ENCODE data around the gene SMCP.

SMCP gene

GRCh38 chr1:152886758-152887409 lies 8.8 kb downstream of the SMCP start:
- no peak for DNase-seq

DNA sequence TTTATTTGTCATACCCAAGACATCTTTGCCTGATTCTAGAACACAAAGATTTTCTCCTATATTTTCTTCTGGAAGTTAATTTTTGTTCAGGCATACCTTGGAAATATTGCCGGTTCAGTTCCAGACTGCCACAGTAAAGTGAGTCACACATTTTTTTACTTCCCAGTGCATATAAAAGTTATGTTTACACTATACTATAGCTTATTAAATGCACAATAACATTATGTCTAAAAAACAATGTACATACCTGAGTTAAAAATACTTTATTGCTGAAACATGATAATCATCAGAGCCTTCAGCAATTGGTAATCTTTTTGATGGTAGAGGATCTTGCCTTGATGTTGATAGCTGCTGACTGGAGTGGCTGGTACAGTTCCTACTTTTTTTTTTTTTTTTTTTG lies 10.0 kb downstream of the SMCP start:
- DNase-seq: no peak

DNA sequence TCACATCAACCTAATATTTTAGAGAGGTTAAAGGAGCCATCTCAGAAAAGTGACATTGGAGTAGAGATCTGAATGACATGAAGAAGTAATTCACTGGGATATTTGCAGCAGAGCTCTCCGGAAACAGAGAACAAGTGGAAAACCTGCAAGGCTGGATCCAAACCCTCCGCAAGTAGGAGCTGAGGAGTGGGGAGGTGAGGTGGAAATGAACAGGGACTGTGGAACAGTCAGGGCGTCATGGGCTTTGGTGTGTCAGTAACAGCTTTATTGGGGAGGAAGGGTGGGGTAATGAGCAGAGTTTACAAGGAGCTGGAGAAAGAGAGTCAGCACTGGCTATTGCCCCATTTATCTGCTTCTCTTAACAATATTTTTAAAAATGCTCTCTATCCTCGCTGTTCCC lies 20.9 kb downstream of the SMCP start:
- no peak for DNase-seq

DNA sequence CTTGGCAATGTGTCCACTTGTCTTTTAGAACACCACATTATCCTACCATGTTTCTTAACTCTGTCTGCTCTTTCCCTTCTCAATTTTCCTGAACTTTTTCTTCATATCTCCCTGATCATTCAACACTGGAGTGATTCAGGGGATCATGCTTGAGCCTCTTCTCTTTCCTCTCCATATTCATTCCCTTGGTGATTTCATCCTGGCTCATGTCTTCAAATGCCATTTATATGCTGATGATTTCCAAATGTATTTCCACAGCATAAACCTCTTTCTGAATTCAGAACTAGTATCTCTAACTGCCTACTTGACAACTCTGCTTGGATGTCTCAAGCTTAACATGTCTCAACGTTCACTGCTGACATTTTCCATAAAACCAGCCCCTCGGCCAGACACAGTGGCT lies 21.8 kb downstream of the SMCP start:
- DNase-seq: no peak

- DNase-seq: no peak
Observed at GRCh38 chr1:152901631-152902030, 23.5 kb downstream of the SMCP start.

DNA sequence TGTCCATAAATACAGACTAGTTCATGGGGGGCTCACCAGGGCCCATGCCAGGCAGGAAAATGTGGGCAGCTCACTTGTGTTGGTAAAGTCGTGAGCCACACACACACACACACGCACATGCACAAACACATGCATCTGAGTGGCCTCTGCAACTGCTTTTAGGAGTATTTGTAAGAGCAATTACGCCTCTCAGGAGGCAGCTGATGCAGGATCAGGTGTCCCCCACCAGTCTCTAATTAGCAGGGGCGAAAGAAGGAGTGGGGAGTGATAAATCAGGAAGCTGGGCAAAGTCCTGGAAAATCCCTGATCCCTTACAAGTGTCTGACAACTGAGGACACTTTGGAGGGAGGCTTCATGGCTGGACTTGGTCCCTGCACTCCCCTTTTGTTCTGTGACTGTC lies 24.5 kb downstream of the SMCP start:
- no peak for DNase-seq

- no peak for DNase-seq
Observed at GRCh38 chr1:152904688-152905440, 26.7 kb downstream of the SMCP start.

DNA sequence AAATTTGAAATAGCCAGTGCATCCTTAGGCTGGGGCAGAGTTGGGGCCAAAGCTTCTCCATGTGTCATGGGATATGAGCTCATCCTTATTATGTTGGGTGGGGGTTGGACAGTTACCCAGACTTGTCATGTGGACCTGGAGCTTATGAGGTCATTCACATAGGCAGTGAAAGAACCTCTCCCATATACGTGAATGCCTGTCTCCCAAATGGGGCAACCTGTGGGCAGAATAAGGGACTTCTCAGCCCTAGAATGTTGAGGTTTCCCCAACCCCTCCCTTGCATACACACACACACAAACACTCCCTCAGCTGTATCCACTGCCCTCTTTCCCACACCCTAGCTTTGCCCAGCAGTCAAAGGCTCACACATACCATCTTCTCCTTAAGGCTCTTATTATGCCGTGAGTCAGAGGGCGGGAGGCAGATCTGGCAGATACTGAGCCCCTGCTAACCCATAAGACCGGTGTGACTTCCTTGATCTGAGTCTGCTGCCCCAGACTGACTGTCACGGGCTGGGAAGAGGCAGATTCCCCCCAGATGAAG lies 28.0 kb downstream of the SMCP start:
- DNase-seq: no peak

DNA sequence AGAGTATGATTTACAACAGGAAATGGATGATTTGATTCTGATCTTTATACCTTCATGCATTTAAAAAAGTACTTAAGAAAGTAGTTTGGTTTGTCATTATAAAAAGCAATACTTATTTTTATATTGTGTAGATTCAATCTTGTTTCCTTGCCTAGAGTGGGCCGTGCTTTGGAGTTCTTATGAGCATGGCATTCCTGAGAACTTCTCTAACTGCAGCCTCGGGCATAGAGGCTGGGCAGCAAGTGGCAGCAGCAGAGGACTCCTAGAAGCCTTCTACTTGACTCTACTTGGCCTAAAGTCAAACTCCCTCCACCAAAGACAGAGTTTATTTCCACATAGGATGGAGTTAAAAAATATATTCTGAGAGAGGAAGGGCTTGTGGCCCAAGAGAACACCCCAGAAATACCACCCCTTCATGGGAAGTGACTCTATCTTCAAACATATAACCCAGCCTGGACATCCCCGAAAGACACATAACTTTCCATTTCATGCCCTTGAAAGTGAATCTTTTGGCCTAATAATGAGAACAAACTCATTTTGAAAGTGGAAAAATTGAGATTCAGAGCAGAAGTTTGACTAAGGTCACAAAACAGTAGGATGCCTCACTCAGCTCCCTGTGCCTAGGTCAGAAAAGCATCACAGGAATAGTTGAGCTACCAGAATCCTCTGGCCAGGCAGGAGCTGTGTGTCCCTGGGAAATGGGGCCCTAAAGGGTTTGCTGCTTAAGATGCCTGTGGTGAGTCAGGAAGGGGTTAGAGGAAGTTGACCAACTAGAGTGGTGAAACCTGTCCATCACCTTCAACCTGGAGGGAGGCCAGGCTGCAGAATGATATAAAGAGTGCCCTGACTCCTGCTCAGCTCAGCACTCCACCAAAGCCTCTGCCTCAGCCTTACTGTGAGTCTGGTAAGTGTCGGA lies 29.8 kb downstream of the SMCP start, which contains the start of gene IVL:
Gene IVL (plus strand): TSS at position 861 of the 916 bp plus-strand sequence. CDS start 1,252 bp downstream, outside the sequence.
- no peak for DNase-seq

GRCh38 chr1:152909206-152909605 lies 31.1 kb downstream of the SMCP start:
- DNase-seq: no peak

- no peak for DNase-seq
Observed at GRCh38 chr1:152912471-152912870, 34.3 kb downstream of the SMCP start.

- DNase-seq: no peak
Observed at GRCh38 chr1:152912900-152913299, 34.8 kb downstream of the SMCP start.

GRCh38 chr1:152917794-152918193 lies 39.7 kb downstream of the SMCP start:
- DNase-seq: peak; percentile 14

DNA sequence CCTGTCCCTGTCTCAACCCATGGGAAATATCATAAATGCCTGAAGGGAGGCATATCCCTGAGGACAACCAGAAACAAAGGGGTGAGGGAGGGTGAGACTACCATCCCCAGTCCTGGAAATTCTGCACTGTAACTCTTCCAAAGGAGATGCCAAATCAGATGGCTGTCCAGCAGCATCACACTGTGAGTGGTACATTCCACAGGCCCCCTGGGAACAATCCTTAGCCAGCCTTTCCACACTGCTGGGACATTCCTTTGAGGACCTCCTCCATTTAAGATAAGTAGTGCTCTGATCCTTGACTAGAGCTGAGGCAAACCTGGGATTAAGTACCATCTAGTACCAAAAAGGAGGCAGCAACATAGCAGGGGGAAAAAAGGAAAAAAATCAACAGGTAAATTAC lies 40.9 kb downstream of the SMCP start:
- DNase-seq: no peak

DNA sequence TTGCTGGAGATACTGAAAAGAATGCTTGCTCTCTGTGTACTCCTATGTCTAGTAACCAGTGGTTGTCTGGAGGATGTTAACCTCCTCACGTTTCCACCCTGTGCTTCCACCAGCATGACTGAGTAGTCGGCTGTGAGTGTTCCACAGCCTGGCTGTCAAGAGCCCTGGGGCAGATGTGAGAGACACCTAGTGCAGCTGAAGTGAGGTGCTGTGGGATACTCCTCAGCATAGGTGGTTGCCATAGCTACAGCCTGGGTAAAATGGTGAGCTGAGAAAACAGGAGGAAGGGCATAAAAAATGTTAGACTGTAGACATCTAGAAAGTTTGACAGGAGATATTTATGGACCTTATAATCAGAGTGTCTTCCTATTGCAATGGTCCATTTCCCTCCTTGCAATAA lies 46.1 kb downstream of the SMCP start:
- DNase-seq: no peak

GRCh38 chr1:152926091-152926490 lies 48.0 kb downstream of the SMCP start:
- DNase-seq: no peak

DNA sequence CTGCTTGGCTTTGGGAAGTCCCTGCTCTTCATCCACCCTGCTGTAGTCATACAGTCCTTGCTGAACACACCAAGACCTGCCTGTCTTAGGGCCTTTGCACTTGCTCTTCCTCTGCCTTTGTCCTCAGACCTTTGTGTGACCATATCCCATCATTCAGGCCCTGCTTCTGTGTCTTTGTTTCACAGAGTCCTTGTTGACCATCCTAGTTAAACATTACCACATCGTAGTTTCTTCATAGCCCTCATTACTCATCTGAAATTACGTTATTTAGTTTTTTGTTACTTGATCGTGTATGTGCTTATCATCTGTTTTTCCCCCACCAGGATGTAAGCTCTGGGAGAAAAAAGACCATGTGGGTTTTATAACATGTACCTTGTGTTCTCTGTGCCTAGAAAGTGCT lies 50.5 kb downstream of the SMCP start:
- DNase-seq: no peak

GRCh38 chr1:152932170-152932811 lies 54.2 kb downstream of the SMCP start:
- DNase-seq: no peak

DNA sequence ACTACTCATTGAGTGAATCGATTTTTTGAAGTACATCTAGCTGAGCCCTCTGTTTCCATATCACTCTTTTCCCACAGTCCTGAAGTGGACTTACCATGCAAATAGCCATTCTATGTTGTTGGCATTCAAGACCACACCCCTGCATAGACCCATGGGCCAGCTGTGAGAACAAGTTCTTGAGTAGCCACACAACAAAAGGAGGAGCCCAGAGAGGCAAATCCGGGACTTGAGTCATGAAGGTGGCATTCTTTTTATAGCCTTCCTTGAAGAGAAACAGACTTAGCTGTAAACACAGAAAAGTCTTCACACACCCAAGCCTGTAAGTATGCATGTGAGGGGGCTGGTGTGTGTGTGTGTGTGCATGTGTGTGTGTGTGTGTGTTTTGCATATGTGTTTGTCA lies 55.1 kb downstream of the SMCP start:
- no peak for DNase-seq
